IPS-18c (cell line): ENCODE data around the gene FBXW2.

Experiments used
- H3K4me3 ChIP-seq: 2 replicates; pipeline ENCODE4 v1.7.0; 2013; ENCODE audit warnings: low read depth, mild to moderate bottlenecking, low read length, moderate library complexity; ENCODE audit not compliant: insufficient read depth
- H3K9me3 ChIP-seq: one replicate; pipeline ENCODE4 v1.6.1; 2013; ENCODE audit warnings: mild to moderate bottlenecking, low read length, moderate library complexity; ENCODE audit not compliant: control insufficient read depth, insufficient read depth

FBXW2 gene

GRCh38 chr9:120712539-120713031 lies 80.6 kb downstream of the FBXW2 start:
- H3K4me3 ChIP-seq, result no peak overlapping the region

DNA sequence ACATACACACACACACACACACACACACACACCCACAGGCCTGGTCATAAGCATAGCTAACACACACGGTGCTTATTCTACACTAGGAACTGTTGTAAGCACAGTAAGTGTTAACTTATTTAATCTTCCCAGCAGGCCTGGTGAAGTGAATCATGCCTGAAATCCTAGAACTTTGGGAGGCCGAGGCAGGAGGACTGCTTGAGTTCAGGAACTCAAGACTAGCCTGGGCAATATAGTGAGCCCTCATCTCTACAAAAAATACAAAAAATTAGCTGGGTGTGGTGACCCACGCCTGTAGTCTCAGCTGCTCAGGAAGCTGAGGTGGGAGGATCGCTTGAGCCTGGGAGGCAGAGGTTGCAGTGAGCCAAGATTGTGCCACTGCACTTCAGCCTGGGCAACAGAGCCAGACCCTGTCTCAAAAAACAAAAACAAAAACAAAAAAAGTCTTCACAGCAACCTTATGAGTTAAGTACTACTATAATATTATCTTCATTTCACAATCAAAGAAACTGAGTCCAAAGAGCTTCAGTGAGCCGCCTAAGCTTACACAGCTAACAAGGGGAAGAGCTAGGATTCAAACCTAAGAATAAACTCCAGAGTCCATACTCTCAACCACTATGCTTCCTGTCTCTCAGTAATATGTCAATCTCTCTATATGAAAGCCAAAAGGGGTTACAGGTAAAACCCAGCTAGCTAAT lies 81.2 kb downstream of the FBXW2 start:
- H3K9me3 ChIP-seq, result no peaks in the 10 kb centered on the region
- no peak overlapping the region for H3K4me3 ChIP-seq

More at GRCh38 chr9:120712539-120713031, 80.6 kb downstream of the FBXW2 start:
- no peaks in the 10 kb centered on the region for H3K9me3 ChIP-seq

DNA sequence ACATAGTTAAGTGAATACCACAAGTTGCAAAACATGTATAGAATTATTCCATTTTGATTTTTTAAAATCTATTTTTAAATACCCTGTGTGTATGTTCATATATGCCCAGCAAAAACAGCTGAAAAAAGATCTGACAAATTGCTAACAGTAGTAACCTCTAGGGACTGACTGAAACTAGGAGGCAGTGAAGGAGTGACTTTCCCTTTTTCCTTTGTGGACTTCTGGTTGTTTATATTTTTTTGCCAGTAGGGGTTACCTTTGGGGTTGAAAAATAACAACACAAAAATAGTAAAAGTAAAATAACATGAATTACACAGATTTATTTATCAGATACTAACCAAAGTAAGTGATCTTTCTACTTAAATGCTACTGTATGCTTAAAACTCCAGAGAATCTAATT lies 81.9 kb downstream of the FBXW2 start:
- H3K4me3 ChIP-seq, result no peak overlapping the region

GRCh38 chr9:120710110-120710981 lies 82.9 kb downstream of the FBXW2 start:
- H3K9me3 ChIP-seq, result no peaks in the 10 kb centered on the region
- no peak overlapping the region for H3K4me3 ChIP-seq

More for the DNA sequence above, 81.9 kb downstream of the FBXW2 start:
- no peaks in the 10 kb centered on the region for H3K9me3 ChIP-seq

- Histone ChIP-seq H3K9me3 (no peaks in the 10 kb centered on the region), H3K4me3 (no peak overlapping the region)
These were observed 84.5 kb downstream of the FBXW2 start for GRCh38 chr9:120708526-120709224.

DNA sequence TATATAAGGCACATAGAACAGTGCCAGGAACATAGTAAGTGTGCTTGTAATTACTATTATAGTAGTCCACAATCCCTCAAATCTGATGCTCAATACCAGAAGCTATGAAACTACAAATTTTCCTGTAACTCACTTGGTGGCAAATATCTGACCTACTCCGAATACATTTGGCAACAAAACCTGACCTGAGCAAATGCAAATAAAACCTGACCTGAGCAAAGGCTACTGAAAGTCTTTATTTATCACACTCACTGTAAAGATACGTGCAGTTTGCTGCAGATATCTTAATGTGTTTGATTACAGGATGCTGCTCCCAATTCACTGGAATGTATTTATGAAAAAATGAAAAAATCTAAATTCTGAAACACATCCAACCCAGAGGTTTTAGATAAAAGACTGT lies 86.0 kb downstream of the FBXW2 start:
- Histone ChIP-seq H3K9me3 (no peaks in the 10 kb centered on the region), H3K4me3 (no peak overlapping the region)
